Vagina (tissue), 2 donors: Measurements from ENCODE around the gene MOB1A. TPM values are rescaled to one million over a fixed set of nuclear protein-coding genes. Genes with fewer than 3 reads are reported as not detected.

Experiments used
- DNase-seq, 2 donors: peaks; one replicate each; pipeline ENCODE4 v3.0.0-alpha.2; 2017; ENCODE audit errors: extremely low spot score in 2 of 2
- H3K27ac ChIP-seq: fragments of 200-600 bp; sonication (generic); one replicate; pipeline ENCODE4 v1.5.1; 2019
- H3K27me3 ChIP-seq: fragments of 200-600 bp; sonication (generic); one replicate; pipeline ENCODE4 v1.5.1; 2019
- H3K36me3 ChIP-seq, 2 donors: fragments of 200-600 bp; sonication (generic); one replicate each; pipeline ENCODE4 v1.5.1; 2017 to 2019
- H3K4me1 ChIP-seq: fragments of 200-600 bp; sonication (generic); one replicate; pipeline ENCODE4 v1.5.1; 2019
- H3K4me3 ChIP-seq, 2 donors: fragments of 200-600 bp; sonication (generic); 1 replicate in 1 of 2; 2 replicates in 1 of 2; pipeline ENCODE4 v1.5.1; 2016 to 2019
- H3K9me3 ChIP-seq: fragments of 200-600 bp; sonication (generic); one replicate; pipeline ENCODE4 v1.5.1; 2019
- POLR2A ChIP-seq, 2 donors: fragments of 450-650 bp; IDR thresholded peaks; one replicate each; pipeline ENCODE4 v1.6.1; 2017; ENCODE audit warnings: antibody characterized with exemption in 2 of 2, mild to moderate bottlenecking in 2 of 2, moderate library complexity in 2 of 2
- POLR2AphosphoS5 ChIP-seq, 2 donors: sonication (generic); formaldehyde crosslinking; IDR thresholded peaks; one replicate each; pipeline ENCODE4 v1.9.0; 2017; ENCODE audit warnings: antibody characterized with exemption in 2 of 2, mild to moderate bottlenecking in 2 of 2, low read depth in 1 of 2; ENCODE audit not compliant: insufficient read depth in 1 of 2
- intact Hi-C: fragments of 100-400 bp; cut with DNase I; formaldehyde crosslinking; loops from one replicate; pipeline ENCODE4 v1.15.1; 2023
- total RNA-seq: library from RNA; depleted of rRNA; stranded (reverse); fragments of >200 nt; gene quantifications from one replicate; pipeline ENCODE4 v1.2.3, GENCODE V29; 2016
- TF ChIP-seq, protein P1 (sequence below), 3 experiments: fragments of 450-650 bp in 2 of 3; fragments of 200-600 bp in 1 of 3; sonication (generic) in 1 of 3; IDR thresholded peaks; one replicate each; pipeline ENCODE4 v1.5.1; 2017 to 2019; ENCODE audit warnings: antibody characterized with exemption in 3 of 3, mild to moderate bottlenecking in 2 of 3, moderate library complexity in 2 of 3

MOB1A gene
- total RNA-seq, 1 donor from 2014 or later = 68.5 TPM

DNA sequence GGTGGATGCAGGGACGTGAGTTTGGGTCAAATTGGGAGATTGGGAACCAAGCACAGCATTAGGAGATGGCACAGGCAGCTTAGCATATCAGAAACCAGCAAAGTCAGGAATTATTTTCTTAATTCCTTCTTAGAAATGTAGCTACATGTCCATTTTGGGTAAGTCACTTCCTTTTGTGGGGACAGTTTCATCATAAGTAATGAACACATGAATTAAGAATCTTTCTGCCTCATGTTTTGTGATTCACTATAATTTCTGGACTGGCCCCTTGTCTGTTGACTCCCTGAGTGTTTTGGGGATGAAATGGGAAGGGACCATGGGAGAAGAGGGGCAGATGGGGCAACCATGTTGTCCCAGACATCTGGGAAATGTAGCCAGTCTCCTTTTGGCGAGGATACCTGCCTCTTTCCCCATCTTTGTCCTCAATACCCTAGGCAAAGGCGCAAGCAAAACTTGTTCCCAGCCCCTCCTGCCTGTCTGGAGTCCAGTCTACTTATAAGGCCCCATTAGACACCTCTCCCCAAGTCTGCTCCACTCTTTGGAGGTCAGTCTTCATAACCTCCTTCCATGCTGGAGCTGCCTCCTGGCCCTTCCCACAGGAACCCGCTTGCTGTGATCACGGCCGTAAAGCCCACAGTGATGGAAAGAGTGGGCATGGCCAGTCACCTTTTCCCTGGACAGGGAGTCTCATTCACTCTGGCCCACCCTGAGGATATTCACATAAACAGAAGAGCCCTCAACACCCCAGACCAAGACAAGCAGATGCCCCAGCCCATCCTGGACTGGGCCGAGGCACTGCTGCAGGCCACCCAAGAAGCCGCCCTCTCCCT, 45.5 kb upstream of the MOB1A start:
- H3K27ac ChIP-seq = no peak overlapping the region

DNA sequence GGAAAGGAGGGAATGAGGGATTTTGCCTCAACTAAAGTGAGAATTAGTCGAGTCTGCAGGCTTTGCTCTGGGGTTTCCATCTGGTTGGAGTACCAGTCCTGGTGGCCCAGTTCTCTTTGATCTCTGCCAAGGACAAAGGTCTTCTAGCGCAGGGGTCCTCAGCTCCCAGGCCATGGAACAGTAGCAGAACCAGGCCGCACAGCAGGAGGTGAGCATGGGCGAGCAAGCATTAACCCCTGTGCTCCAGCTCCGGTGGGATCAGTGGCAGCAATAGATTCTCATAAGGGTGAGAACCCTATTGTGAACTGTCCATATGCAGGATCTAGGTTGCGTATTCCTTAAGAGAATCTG, 43.6 kb upstream of the MOB1A start:
- TF ChIP-seq, protein P1, sequence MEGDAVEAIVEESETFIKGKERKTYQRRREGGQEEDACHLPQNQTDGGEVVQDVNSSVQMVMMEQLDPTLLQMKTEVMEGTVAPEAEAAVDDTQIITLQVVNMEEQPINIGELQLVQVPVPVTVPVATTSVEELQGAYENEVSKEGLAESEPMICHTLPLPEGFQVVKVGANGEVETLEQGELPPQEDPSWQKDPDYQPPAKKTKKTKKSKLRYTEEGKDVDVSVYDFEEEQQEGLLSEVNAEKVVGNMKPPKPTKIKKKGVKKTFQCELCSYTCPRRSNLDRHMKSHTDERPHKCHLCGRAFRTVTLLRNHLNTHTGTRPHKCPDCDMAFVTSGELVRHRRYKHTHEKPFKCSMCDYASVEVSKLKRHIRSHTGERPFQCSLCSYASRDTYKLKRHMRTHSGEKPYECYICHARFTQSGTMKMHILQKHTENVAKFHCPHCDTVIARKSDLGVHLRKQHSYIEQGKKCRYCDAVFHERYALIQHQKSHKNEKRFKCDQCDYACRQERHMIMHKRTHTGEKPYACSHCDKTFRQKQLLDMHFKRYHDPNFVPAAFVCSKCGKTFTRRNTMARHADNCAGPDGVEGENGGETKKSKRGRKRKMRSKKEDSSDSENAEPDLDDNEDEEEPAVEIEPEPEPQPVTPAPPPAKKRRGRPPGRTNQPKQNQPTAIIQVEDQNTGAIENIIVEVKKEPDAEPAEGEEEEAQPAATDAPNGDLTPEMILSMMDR (IDR thresholded peaks at IDR 0.05) = no peak
- no peak for TF ChIP-seq POLR2AphosphoS5 (IDR thresholded peaks at IDR 0.05; ENCODE audit: insufficient read depth in 1 of 2, low read depth in 1 of 2)
- no peak for TF ChIP-seq POLR2A (IDR thresholded peaks at IDR 0.05)
- Histone ChIP-seq H3K4me1 (peaks cover 10% of the 10 kb centered on the region), H3K4me3 (no peak overlapping the region), H3K36me3 (no peaks in the 10 kb centered on the region), H3K27ac (no peak overlapping the region), H3K9me3 (no peaks in the 10 kb centered on the region), H3K27me3 (no peaks in the 10 kb centered on the region)
- intact Hi-C loops = no loop called here
- DNase-seq = no peak

More for the DNA sequence above, 45.5 kb upstream of the MOB1A start:
- Histone ChIP-seq H3K36me3 (no peaks in the 10 kb centered on the region), H3K4me3 (no peak overlapping the region), H3K4me1 (peaks cover 10% of the 10 kb centered on the region), H3K9me3 (no peaks in the 10 kb centered on the region), H3K27me3 (no peaks in the 10 kb centered on the region)
- DNase-seq = no peak
- intact Hi-C loops = no loop called here
- TF ChIP-seq POLR2A (IDR thresholded peaks at IDR 0.05) (no peak), POLR2AphosphoS5 (IDR thresholded peaks at IDR 0.05; ENCODE audit: insufficient read depth in 1 of 2, low read depth in 1 of 2) (no peak)
- TF ChIP-seq, protein P1 (IDR thresholded peaks at IDR 0.05) = no peak

DNA sequence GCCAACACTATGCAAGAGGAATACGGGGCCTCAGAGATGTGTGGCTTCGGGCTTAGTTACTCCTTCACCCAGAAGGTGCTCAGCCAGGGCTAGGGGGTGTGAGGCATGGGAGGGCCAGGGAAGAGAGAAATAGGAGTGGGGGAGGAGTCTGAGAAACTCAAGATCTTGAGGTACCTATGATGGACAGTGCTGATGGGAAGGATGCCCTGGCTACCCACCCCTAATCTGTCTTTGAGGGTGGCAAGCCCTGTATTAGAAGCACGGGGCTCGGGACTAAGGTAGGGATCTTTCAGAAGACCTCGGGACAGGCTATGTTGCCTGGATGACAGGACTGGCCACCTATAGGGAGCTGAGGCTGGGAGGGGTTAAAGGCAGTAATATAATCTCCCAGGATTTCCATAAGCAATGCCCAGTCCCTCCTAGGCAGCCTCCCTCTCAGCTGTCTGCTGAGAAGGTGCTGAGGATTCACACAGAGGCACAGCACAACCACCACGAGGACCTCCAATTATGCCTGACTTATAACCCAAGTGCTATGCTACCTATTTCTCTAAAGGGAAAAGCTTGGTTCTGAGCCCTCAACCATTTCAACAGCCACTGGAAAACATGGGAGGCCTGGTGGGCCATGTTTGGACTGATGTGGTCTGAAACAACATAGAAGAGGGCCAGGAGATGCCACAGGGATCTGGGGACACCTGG, 43.1 kb upstream of the MOB1A start:
- no peaks in the 10 kb centered on the region for H3K27me3 ChIP-seq
- H3K9me3 ChIP-seq = no peaks in the 10 kb centered on the region
- H3K4me3 ChIP-seq = no peak overlapping the region
- H3K4me1 ChIP-seq = peaks cover 7% of the 10 kb centered on the region
- no peak overlapping the region for H3K27ac ChIP-seq
- no peaks in the 10 kb centered on the region for H3K36me3 ChIP-seq
- TF ChIP-seq POLR2AphosphoS5 (IDR thresholded peaks at IDR 0.05; ENCODE audit: insufficient read depth in 1 of 2, low read depth in 1 of 2) (no peak), POLR2A (IDR thresholded peaks at IDR 0.05) (no peak)
- TF ChIP-seq, protein P1 (IDR thresholded peaks at IDR 0.05) = no peak
- intact Hi-C loops = no loop called here
- no peak for DNase-seq

DNA sequence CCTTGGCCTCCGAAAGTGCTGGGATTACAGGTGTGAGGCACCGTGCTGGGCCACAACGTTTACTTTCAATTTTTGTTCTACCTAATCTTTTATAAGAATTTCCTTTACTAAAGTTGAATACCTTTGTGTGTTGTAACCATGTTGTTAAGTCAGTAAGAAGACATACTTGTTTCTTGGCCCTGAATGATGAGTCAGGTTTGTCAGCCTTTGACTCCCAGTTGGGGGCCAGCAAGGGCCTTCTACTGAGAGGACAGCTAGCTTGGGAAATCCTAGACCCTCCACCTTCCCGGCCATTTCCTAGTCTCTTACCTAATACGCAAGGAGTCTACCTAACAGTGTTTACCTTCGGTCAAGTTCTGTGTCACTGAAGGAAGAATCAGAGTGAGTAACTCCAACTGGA, 42.4 kb upstream of the MOB1A start:
- no peaks in the 10 kb centered on the region for H3K9me3 ChIP-seq
- intact Hi-C loops = no loop called here
- no peak for TF ChIP-seq POLR2A (IDR thresholded peaks at IDR 0.05)
- no peak for TF ChIP-seq POLR2AphosphoS5 (IDR thresholded peaks at IDR 0.05; ENCODE audit: insufficient read depth in 1 of 2, low read depth in 1 of 2)
- TF ChIP-seq, protein P1 (IDR thresholded peaks at IDR 0.05) = no peak
- H3K27ac ChIP-seq = no peak overlapping the region
- DNase-seq = no peak
- H3K4me3 ChIP-seq = no peak overlapping the region
- H3K27me3 ChIP-seq = no peaks in the 10 kb centered on the region
- no peaks in the 10 kb centered on the region for H3K36me3 ChIP-seq
- peaks cover under 1% of the 10 kb centered on the region for H3K4me1 ChIP-seq
